Common myeloid progenitor, CD34-positive (primary cell): ENCODE results near the gene PLXND1.

Experiments used
- CTCF ChIA-PET: fragments of 350-600 bp; sonication (Branson Sonifier 250); formaldehyde crosslinking; loops from one replicate; lab custom pipeline; 2021; ENCODE audit warnings: antibody characterized with exemption; lab: Charles Lee
- POLR2A ChIA-PET: fragments of 350-600 bp; sonication (Branson Sonifier 250); formaldehyde crosslinking; loops from one replicate; lab custom pipeline; 2021; ENCODE audit warnings: antibody characterized with exemption; lab: Charles Lee
- DNase-seq, 3 donors: peaks; one replicate each; pipeline versions ENCODE4 v3.0.0 to v3.0.0-alpha.2; 2013
- H3K27ac ChIP-seq, 2 experiments: 1 replicate in 1 of 2; 2 replicates in 1 of 2; pipeline ENCODE4 v1.7.0; 2013; ENCODE audit warnings: inconsistent platforms in 2 of 2, low read length in 2 of 2, mild to moderate bottlenecking in 2 of 2, low read depth in 1 of 2, moderate library complexity in 1 of 2; ENCODE audit not compliant: severe bottlenecking in 2 of 2, insufficient read depth in 1 of 2, poor library complexity in 1 of 2
- H3K27me3 ChIP-seq, 5 experiments: replicated peaks in 2 of 5; 1 replicate in 3 of 5; 2 replicates in 2 of 5; pipeline versions ENCODE4 v1.6.1 to v1.7.0; 2013; ENCODE audit warnings: low read length in 4 of 5, mild to moderate bottlenecking in 2 of 5, moderate library complexity in 2 of 5, inconsistent platforms in 1 of 5; ENCODE audit not compliant: insufficient read depth in 5 of 5, control insufficient read depth in 4 of 5
- H3K36me3 ChIP-seq, 4 experiments: 1 replicate in 2 of 4; 2 replicates in 2 of 4; pipeline versions ENCODE4 v1.6.1 to v1.7.0; 2013; ENCODE audit warnings: low read length in 3 of 4, control low read depth in 1 of 4, mild to moderate bottlenecking in 1 of 4; ENCODE audit not compliant: control insufficient read depth in 4 of 4, insufficient read depth in 4 of 4
- H3K4me1 ChIP-seq, 4 experiments: 1 replicate in 3 of 4; 2 replicates in 1 of 4; pipeline versions ENCODE4 v1.6.1 to v1.7.1; 2013; ENCODE audit warnings: low read length in 3 of 4, mild to moderate bottlenecking in 3 of 4, control low read depth in 1 of 4, inconsistent platforms in 1 of 4, moderate library complexity in 1 of 4; ENCODE audit not compliant: control insufficient read depth in 4 of 4, insufficient read depth in 4 of 4; ENCODE audit errors: control extremely low read depth in 1 of 4
- H3K4me3 ChIP-seq, 7 experiments: 1 replicate in 4 of 7; 2 replicates in 3 of 7; pipeline versions ENCODE4 v1.5.1 to v1.7.0; 2013; ENCODE audit warnings: mild to moderate bottlenecking in 7 of 7, low read length in 6 of 7, moderate library complexity in 6 of 7, inconsistent platforms in 2 of 7, low read depth in 2 of 7, control low read depth in 1 of 7; ENCODE audit not compliant: insufficient read depth in 4 of 7, control insufficient read depth in 1 of 7; ENCODE audit errors: extremely low read depth in 1 of 7
- H3K9me3 ChIP-seq, 5 experiments: 1 replicate in 4 of 5; 2 replicates in 1 of 5; pipeline versions ENCODE4 v1.6.1 to v1.7.1; 2013; ENCODE audit warnings: low read length in 4 of 5, mild to moderate bottlenecking in 2 of 5, inconsistent platforms in 1 of 5, low read depth in 1 of 5, moderate library complexity in 1 of 5; ENCODE audit not compliant: control insufficient read depth in 4 of 5, insufficient read depth in 2 of 5; ENCODE audit errors: control extremely low read depth in 1 of 5
- WGBS: methylation state at CpG from one replicate; pipeline ENCODE4 v1.1.5; 2013; ENCODE audit not compliant: insufficient coverage; 5-methylcytosine and 5-hydroxymethylcytosine counted together

Gene PLXND1

GRCh38 chr3:129527262-129527661 is 79.2 kb downstream of the PLXND1 start:
- 97% methylated on average over 11 of the region's 11 CpGs for WGBS
- H3K4me1 ChIP-seq: peaks cover 0 to 20% (median 9%) of the 10 kb centered on the region in 4 experiments
- H3K4me3 ChIP-seq: no peak overlapping the region
- no peaks in the 10 kb centered on the region for H3K9me3 ChIP-seq
- ChIA-PET POLR2A (no interaction called here), CTCF (interaction anchor here (1.7 kb wide), 1 partner anchor 19 kb away, joined by 3 read pairs; no protein-coding TSS in a partner anchor)
- H3K27ac ChIP-seq: no peak overlapping the region
- no peaks in the 10 kb centered on the region for H3K27me3 ChIP-seq
- DNase-seq: no peak
- H3K36me3 ChIP-seq: no peaks in the 10 kb centered on the region

GRCh38 chr3:129526121-129526900 is 80.2 kb downstream of the PLXND1 start:
- CTCF ChIA-PET: interaction anchor here (0.9 to 1.6 kb wide), 3 partner anchors 15 to 143 kb away, joined by 3 to 6 read pairs (median 3); no protein-coding TSS in a partner anchor

GRCh38 chr3:129525341-129525968 is 81.0 kb downstream of the PLXND1 start:
- CTCF ChIA-PET: interaction anchor here (0.9 to 1.6 kb wide), 4 partner anchors 14 to 142 kb away, joined by 3 to 6 read pairs (median 3); no protein-coding TSS in a partner anchor

More at GRCh38 chr3:129526121-129526900, 80.2 kb downstream of the PLXND1 start:
- no peaks in the 10 kb centered on the region for H3K36me3 ChIP-seq
- no peaks in the 10 kb centered on the region for H3K9me3 ChIP-seq
- H3K4me3 ChIP-seq: no peak overlapping the region
- H3K4me1 ChIP-seq: peaks cover 0 to 20% (median 9%) of the 10 kb centered on the region in 4 experiments
- peak overlapping the region in 1 of 2 experiments; percentile 27 for H3K27ac ChIP-seq
- WGBS: 83% methylated on average over 6 of the region's 12 CpGs
- DNase-seq: peak; percentile 70 to 91 (median 90)
- H3K27me3 ChIP-seq: no peaks in the 10 kb centered on the region
- POLR2A ChIA-PET: interaction anchor here (1.0 kb wide), 1 partner anchor 50 kb away, joined by 3 read pairs; no protein-coding TSS in a partner anchor

GRCh38 chr3:129524081-129524480 is 82.4 kb downstream of the PLXND1 start:
- Histone ChIP-seq H3K4me3 (no peak overlapping the region), H3K9me3 (no peaks in the 10 kb centered on the region), H3K4me1 (peaks cover 0 to 20% (median 9%) of the 10 kb centered on the region in 4 experiments), H3K36me3 (peaks cover 0 to 10% (median 3%) of the 10 kb centered on the region in 4 experiments), H3K27me3 (no peaks in the 10 kb centered on the region), H3K27ac (no peak overlapping the region)
- POLR2A ChIA-PET: no interaction called here
- 100% methylated on average over 2 of the region's 4 CpGs for WGBS
- CTCF ChIA-PET: interaction anchor here (0.9 to 1.4 kb wide), 3 partner anchors 8 to 70 kb away, joined by 3 read pairs; no protein-coding TSS in a partner anchor
- DNase-seq: no peak

More at GRCh38 chr3:129525341-129525968, 81.0 kb downstream of the PLXND1 start:
- POLR2A ChIA-PET: no interaction called here
- Histone ChIP-seq H3K27ac (no peak overlapping the region), H3K36me3 (no peaks in the 10 kb centered on the region), H3K4me3 (no peak overlapping the region), H3K9me3 (no peaks in the 10 kb centered on the region), H3K4me1 (peaks cover 0 to 20% (median 9%) of the 10 kb centered on the region in 4 experiments), H3K27me3 (no peaks in the 10 kb centered on the region)
- WGBS: 95% methylated on average over 5 of the region's 8 CpGs
- DNase-seq: peak in 2 of 3 donors; percentile 16 to 19

- H3K27me3 ChIP-seq: no peaks in the 10 kb centered on the region
- ChIA-PET POLR2A (interaction anchor here (1.0 kb wide), 1 partner anchor 12 kb away, joined by 3 read pairs; no protein-coding TSS in a partner anchor), CTCF (interaction anchor here (0.8 to 1.4 kb wide), 4 partner anchors 9 to 72 kb away, joined by 3 read pairs; no protein-coding TSS in a partner anchor)
- DNase-seq: no peak
- 98% methylated on average over 5 of the region's 5 CpGs for WGBS
- H3K4me1 ChIP-seq: peaks cover 0 to 20% (median 9%) of the 10 kb centered on the region in 4 experiments
- H3K4me3 ChIP-seq: no peak overlapping the region
- peaks cover 4 to 21% (median 9%) of the 10 kb centered on the region in 4 experiments for H3K36me3 ChIP-seq
- H3K9me3 ChIP-seq: no peaks in the 10 kb centered on the region
- no peak overlapping the region for H3K27ac ChIP-seq
Observed at GRCh38 chr3:129522953-129523352, 83.5 kb downstream of the PLXND1 start.

GRCh38 chr3:129521611-129522010 is 84.9 kb downstream of the PLXND1 start:
- H3K4me3 ChIP-seq: no peak overlapping the region
- no peak for DNase-seq
- H3K9me3 ChIP-seq: no peaks in the 10 kb centered on the region
- H3K4me1 ChIP-seq: peaks cover 0 to 16% (median 9%) of the 10 kb centered on the region in 4 experiments
- H3K36me3 ChIP-seq: peaks cover 4 to 34% (median 12%) of the 10 kb centered on the region in 4 experiments
- ChIA-PET CTCF (no interaction called here), POLR2A (interaction anchor here (0.6 kb wide), 1 partner anchor 70 kb away, joined by 3 read pairs; no protein-coding TSS in a partner anchor)
- H3K27me3 ChIP-seq: no peaks in the 10 kb centered on the region
- no peak overlapping the region for H3K27ac ChIP-seq
- 90% methylated on average over 4 of the region's 8 CpGs for WGBS
